G401.6 (cell line): ENCODE measurements around the gene LARGE2.
"Not testable (repeated sequence)": the region's sequence is repeated elsewhere in the genome, so short reads cannot be mapped to it uniquely, and the experiment has no call there.

Experiments used
- FAIRE-seq: peaks from 2 replicates; lab custom pipeline; 2012; peaks lifted over from hg19 to GRCh38; lab: Jason Lieb, UNC

The LARGE2 gene

DNA sequence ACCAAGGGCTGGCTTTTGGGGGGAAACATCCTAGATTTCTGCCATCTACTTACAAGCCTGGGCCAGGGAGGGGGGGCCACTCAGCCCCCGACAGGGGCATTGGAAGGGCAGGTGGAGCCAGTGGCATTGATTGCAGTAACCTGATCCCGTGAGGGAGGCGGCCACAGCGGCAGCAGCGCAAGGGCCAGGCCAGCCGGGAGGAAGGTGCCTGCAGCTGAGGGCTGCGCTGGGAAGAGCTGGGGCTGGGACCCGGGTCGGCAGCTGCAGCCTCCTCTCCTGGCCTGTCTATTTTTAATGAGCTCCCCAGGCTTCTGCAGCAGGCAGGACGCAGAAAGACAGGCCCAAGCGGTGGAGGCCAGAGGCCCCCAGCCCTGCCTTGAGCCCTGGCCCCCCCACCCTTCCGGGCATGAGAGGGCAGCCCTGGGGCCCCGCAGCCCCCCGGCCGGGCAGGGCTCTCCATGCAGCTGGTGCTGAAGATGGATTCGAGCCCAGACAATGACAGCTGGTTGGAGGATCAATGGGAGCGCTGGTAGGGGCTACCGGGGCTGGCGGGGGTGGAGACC is 26.0 kb upstream of the LARGE2 start:
- no peak for FAIRE-seq

DNA sequence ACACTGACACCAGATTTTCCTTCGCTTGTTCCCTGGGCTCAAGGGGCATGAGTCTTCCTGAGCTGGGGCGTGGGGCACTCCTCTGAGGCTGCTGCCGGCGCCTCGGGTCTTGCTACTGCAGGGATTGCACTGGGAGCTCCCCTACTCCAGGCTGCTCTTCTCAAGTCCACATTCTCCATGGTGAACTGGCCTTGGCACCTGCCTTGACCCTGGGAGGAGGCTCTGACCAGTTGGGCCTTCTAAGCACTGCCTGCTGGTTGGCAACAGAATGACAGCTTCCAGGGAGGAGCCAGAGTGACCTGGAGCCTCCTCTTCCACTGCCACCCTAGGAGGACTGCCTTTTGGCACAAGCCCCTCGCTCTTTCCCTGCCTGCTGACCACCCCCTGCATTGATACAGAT is 24.9 kb upstream of the LARGE2 start:
- no peak for FAIRE-seq

DNA sequence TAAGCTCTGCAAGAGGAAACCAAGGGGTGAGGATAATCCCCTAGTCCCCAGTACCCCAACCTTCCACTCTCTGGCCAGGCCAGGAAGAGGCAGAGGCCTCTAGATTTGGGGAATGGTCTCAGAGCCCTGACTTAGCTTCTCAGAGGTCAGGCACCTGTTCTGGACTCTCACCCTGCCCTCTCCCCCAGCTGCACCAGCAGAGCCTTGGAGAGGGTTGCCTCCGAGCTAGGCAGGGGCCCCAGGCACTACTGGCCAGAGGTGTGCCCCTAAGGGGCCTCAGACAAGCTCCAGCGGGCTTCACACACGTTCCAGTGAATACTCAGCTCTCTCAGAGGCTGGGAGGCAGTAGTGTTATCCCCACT is 23.4 kb upstream of the LARGE2 start:
- FAIRE-seq, result no peak

DNA sequence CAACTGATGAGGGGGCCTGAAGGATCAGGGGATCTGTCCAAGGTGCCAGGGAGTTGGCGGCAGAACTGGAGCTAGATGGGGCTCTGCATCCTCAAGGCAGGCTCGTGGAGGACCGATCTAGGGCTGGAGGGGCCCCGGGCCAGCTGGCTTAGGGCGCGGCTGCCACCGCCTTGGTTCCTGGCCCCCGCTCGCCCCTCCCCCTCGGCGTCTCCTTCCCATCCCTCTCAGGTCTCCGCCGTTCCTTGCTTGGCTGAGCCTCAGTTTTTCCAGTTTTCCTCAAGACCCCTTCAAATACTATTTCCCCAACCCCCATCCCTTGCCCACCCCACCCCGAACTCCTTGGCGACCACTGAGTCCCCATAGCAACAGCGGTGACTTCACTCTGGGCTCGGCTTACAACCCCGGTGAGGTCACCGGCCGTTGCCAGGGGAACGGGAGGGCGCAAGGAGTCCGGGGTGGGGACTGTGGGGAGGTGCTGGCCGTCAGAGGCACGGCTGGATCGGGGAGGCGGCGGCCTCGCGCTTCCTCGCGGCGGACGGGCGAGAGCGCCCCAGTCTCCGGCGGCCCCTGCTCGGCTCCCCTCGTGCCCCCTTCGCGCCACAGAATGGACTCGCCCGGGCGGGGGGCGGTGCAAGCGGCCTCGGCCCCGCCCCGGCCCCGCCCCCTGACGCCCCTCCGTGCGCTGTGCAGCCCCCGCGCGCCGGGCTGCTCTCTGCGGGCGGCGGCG is 22.8 kb upstream of the LARGE2 start:
- FAIRE-seq, result peak; percentile 59

DNA sequence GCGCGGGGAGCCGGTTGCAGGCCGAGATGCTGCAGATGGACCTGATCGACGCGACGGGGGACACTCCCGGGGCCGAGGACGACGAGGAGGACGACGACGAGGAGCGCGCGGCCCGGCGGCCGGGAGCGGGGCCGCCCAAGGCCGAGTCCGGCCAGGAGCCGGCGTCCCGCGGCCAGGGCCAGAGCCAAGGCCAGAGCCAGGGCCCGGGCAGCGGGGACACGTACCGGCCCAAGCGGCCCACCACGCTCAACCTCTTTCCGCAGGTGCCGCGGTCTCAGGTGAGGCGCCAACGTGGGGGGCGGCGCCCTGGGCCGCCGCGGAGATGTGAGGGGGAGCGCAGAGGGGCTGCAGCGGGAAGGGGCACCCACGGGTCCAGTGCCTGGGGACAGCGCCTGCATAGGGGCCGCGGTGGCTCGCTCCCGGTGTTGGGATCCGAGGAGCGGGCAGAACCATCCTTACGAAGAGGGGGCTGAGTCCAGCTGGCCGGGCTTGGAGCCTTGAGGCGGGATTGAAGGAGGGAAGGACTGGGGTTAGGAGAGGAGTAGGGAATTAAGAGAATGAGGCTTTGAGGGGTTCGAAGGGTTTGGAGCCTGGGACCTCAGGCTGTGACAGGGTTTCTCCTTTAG is 22.2 kb upstream of the LARGE2 start:
- FAIRE-seq, result not testable (repeated sequence)

DNA sequence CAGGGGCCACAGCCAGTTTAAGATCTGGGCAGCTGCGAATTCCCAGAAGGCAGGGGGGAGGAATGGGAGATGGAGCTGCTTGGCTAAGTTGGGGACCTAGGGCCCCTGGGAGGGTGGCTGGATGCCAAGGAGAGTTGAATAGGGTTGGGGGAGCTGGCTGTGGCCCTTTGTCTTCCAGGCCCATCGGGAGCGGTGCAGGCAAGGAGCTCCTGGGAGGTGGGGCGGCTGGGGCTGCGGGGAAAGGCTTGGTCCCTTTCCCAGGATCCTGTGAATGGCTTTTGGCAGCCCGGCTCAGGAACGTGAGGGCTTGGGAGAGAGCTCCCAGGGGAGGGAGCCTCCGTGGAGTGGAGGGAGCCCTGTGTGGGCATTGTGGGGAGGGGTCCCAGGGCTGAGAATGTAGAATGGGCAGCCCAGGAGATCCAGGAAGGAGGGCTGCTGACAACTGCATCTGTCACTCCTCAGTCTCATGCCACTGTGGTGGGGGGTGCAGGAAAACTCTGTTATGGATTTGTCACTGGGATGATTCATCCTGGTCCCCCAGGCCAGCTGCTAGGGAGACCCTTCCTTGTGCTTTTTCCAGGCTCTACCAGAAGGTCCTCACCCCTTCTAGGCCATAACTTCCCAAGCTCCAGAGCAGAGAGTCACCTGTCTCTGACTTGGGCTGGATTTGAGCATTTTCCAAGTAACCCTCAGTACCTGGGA is 21.4 kb upstream of the LARGE2 start:
- no peak for FAIRE-seq

DNA sequence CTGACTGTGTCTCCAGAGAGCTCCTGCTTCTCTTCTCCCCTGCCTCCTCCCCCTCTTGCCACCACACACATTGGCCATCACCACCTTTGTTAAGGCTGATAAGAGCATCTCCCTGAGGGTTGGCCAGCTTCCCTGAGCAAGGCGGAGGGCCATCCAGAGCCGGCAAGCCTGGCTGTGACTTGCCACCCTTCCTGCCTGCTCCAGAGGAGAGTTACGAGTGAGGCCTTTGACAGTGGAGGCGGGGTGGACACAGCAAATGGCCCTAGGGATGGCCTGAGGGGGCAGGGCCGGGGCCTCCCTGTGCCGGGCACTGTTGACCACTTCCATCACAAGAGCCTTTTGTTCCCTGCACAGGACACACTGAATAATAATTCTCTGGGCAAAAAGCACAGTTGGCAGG is 20.8 kb upstream of the LARGE2 start:
- no peak for FAIRE-seq

DNA sequence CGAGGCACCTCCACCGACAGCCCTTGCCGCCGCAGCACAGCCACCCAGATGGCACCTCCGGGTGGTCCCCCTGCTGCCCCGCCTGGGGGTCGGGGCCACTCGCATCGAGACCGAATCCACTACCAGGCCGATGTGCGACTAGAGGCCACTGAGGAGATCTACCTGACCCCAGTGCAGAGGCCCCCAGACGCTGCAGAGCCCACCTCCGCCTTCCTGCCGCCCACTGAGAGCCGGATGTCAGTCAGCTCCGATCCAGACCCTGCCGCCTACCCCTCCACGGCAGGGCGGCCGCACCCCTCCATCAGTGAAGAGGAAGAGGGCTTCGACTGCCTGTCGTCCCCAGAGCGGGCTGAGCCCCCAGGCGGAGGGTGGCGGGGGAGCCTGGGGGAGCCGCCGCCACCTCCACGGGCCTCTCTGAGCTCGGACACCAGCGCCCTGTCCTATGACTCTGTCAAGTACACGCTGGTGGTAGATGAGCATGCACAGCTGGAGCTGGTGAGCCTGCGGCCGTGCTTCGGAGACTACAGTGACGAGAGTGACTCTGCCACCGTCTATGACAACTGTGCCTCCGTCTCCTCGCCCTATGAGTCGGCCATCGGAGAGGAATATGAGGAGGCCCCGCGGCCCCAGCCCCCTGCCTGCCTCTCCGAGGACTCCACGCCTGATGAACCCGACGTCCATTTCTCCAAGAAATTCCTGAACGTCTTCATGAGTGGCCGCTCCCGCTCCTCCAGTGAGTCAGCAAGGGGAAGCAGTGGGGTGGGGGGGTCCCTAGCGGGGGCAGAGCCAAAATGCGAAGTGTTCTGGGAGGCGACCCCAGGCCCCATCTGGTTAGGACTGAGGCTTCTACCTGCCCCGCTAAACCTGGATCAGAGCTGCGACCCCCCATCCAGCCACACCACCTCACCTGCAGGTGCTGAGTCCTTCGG is 19.7 kb upstream of the LARGE2 start:
- FAIRE-seq, result no peak

DNA sequence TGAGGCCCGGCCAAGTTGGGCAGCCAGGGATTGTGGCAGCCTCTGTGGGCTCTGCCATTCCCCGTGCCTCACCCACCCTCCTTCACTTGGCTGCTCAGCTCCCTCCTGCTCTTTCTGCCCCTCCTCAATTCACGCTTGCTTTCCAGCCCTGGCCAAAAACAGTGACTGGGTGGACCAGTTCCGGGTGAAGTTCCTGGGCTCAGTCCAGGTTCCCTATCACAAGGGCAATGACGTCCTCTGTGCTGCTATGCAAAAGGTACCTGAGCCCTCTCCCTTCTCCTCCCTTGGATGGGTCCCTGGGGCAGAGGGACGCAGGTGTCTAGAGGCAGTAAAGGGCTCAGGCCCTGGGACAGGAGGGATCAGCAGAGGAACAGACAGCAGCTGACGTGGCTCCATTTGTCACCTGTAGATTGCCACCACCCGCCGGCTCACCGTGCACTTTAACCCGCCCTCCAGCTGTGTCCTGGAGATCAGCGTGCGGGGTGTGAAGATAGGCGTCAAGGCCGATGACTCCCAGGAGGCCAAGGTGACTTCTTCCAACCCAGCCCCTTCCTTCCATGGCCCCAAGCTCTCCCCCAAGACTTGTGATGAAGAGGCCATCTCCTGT is 18.0 kb upstream of the LARGE2 start:
- FAIRE-seq, result no peak

DNA sequence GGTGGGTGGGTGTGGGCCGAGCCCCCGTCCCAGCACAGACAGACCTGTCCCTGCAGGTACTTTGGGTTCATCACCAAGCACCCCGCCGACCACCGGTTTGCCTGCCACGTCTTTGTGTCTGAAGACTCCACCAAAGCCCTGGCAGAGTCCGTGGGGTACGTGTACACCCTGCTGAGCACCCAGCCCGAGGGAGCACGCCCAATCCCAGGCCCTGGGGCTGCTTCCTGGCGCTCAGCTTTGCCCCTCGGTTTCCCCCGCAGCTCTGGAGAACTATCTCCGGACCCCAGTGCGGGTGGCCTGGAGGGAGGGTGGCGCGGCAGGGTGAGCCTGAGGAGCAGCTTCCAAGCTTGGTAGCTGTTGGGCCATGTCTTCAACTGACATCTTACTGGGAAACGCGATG is 17.4 kb upstream of the LARGE2 start:
- no peak for FAIRE-seq

DNA sequence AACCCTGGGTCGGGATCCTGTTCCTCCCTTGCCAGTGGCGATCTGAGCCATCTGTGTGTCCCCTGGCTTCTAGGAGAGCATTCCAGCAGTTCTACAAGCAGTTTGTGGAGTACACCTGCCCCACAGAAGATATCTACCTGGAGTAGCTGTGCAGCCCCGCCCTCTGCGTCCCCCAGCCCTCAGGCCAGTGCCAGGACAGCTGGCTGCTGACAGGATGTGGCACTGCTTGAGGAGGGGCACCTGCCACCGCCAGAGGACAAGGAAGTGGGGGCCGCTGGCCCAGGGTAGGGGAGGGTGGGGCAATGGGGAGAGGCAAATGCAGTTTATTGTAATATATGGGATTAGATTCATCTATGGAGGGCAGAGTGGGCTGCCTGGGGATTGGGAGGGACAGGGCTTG is 16.9 kb upstream of the LARGE2 start:
- FAIRE-seq, result not testable (repeated sequence)

DNA sequence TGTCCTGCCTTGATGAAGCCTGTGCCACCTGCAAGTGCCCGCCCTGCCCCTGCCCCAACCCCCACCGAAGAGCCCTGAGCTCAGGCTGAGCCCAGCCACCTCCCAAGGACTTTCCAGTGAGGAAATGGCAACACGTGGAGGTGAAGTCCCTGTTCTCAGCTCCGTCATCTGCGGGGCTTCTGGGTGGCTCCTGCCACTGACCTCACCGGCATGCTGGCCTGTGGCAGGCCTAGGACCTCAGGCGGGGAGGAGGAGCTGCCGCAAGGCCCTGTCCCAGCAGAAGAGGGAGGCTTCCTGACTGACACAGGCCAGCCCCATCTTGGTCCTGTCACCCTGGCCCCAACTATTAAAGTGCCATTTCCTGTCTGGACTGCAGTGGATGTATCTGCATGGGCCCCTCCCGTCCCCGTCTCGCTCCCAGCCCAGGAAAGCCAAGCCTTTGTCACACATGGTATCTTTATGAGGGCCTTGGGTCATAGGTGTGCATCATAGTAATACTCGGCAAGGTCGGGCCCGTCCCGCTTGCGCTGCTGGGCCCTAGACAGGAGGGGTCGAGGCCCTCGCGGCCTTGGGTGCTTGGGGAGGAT is 16.3 kb upstream of the LARGE2 start:
- no peak for FAIRE-seq

DNA sequence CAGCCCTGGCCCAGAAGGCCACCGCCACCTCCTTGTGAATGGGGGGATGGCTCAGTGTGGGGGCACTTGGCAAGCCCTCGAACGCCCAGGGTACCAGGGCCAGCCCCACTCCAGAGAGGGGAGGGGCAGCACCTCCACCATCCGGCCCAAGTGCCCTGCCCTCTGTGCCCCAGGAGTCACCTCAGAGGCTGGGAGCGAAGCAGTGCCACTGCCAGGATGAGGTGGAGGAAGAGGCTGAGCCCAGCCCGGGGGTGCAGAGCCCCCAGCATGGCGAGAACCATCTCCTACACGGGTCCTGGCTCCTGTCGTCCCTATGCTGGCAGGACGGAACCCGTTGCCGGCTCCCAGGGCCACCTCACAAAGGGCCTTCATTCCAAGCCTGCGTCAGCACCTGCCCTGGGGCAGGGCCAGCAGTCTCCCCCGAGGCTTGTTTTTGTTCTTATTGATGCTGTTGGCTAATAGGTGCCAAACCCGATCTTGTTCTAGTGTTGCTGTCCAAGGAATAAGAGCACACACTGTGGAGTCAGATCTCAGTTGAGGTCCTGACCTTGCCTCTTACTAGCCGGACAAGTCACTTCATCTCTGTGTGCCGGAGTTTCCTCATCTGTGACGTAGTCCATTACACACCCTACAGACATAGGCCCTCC is 15.4 kb upstream of the LARGE2 start, which contains the start of gene FREY1:
TSS of gene FREY1 (minus strand) at position 307 of the 647 bp plus-strand sequence. CDS start at position 281, 26 bp downstream.
- no peak for FAIRE-seq

DNA sequence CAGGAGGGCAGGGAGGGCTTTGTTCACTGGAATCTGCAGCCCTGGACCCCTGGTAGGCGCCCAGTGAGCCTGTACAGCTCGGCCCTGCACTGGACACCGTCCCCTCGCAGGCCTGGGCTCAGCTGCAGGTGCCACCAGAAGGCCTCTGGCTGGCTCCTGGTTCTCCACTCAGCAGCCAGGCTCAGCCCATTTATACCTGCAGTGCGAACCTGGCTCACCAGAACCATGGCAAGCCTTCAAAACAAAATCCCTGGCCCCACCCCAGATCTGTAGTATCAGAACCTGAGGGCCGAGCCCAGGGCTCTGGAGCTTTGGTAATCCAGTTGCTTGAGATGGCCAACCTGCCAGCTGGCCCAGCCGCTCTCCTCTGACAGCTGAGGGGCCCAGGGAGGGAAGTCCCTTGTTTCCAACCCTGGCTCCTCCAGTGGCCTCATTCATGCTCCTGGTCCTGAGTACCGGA is 14.5 kb upstream of the LARGE2 start:
- FAIRE-seq, result no peak

DNA sequence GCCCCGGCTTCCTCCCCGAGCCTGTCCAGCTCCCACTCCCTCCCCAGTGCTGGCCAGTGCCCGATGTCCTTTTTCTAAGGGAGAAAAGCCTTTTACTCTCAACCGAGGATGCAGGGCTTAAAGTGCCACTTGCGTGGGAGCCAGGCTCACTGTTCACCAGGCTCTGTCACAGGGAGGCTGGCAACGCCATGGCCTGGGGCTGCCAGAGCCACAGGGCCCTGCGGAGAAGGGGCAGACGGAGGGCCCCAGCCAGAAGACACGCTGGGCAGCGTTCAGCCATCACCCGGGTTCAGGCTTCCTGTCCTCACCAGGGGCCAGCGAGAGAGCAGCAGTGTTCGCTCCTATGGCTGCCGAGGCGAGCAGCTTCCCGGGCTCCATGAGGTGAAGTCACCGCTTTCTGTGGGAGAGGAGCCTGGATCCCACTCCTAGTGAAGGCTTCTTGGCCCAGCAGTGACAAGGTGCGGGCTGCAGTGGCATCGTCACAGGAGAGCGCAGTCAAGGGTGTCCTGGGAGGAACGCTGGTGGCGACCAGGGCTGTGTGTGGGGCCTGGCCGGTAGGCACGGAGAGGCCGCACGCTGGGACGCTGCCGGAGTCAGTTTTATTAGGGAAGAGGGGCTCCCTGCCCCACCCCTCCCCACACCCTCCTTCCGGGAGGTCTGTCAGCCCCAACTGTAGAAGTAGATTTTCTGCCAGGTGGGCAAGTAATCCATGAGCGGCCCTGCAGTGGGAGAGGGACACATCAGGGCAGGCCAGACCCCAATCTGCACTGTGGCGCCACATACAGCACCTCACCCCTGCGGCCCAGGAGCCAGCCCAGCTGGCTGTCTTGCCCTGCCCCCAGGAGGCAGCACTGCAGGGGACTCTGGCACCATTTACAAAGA is 12.6 kb upstream of the LARGE2 start:
- no peak for FAIRE-seq

DNA sequence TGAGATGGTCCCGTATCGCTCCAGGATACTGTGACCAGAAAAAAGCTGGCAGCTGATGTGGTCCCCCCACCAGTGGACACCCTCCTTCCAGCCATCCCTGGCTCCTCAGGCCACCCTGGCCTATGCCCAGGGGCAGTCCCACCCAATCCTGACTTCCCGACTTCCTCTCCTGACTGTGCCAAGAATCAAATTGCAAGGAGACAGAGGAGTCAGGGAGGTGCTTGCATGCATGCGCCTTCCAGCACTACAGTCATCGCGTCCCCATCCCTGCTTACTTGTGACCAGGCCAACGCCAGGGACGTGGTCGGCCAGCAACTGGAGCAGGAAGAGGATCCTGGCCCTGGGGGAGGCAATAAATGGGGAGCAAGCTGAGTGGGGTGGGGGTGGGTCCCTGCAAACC is 11.8 kb upstream of the LARGE2 start:
- no peak for FAIRE-seq

DNA sequence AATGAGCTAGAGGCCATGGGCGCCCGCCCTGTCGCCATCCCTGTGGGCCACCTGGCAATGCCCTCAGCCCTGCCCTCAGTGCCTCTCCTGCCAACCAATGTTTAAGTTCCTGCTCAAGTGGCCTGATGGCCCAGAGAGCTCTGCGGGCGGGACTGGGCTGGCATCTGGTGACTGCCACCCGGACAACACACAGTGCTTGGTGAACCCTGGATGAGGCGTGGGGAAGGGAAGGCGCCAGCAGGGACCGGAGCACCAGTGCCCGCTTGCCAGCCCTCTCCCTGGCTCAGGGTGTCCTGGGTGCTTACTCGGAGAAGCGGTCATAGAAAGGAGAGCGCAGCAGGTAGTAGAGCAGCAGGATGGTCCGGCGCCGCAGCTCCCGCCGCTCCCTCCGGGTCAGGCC is 8.9 kb upstream of the LARGE2 start:
- FAIRE-seq, result no peak

DNA sequence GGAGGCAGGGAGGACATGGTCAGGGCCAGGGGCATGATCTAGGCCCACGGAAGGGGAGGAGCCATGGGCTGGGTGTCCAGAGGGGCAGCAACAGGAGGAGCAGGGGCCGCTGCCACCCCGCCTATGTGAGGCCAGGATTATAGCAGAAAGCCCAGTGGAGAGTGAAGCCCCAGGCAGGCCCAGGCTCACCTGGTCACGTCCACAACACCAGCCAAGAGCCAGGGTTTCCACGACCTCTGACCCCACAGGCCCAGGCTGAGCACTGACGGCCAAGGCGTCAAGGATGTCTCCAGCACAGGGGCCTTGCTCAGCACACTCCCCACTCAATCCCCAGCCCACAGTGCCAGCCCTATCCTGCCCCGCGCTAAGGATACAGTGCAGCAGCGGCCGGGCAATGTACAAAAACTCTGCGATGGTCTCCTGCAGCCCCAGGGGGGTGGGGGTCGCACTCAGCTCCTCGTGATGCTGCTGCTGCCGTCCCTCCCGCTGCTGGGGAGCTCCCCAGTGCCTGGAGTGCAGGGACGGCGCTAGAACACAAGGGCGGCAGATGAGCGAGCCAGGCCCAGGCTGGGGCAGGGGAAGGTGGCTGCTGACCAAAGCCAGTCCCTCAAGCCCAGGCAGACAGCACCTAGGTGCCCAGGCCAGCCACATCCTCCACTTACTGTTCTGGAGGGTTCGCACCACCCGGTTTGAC is 8.4 kb upstream of the LARGE2 start:
- no peak for FAIRE-seq

DNA sequence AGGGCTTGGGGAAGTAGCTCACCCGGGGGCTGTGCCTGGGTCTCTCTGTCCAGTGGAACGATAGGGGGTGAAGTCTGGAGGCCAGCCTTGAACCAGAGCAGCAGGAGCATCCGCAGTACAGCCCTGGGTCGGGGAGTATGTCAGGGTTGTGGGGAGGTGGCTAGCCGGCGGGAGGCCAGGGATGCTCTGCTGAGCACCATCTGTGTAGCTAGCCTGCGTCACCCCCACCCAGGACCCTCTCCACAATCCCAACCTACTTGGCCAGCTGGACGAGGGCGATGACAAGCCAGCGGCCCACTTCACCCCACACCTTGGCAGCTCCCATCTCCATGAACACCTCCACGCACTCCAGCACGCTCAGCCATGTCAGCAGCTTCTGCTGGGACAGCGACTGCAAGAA is 7.0 kb upstream of the LARGE2 start:
- no peak for FAIRE-seq
